Measurements from ENCODE around the gene HOXB6. TPM values are rescaled to one million over a fixed set of nuclear protein-coding genes. Genes with fewer than 3 reads are reported as not detected.

Gene HOXB6
- total RNA-seq, 4 donors from 2014 or later, result 0.54 to 4.2 (median 1.3) TPM

DNA sequence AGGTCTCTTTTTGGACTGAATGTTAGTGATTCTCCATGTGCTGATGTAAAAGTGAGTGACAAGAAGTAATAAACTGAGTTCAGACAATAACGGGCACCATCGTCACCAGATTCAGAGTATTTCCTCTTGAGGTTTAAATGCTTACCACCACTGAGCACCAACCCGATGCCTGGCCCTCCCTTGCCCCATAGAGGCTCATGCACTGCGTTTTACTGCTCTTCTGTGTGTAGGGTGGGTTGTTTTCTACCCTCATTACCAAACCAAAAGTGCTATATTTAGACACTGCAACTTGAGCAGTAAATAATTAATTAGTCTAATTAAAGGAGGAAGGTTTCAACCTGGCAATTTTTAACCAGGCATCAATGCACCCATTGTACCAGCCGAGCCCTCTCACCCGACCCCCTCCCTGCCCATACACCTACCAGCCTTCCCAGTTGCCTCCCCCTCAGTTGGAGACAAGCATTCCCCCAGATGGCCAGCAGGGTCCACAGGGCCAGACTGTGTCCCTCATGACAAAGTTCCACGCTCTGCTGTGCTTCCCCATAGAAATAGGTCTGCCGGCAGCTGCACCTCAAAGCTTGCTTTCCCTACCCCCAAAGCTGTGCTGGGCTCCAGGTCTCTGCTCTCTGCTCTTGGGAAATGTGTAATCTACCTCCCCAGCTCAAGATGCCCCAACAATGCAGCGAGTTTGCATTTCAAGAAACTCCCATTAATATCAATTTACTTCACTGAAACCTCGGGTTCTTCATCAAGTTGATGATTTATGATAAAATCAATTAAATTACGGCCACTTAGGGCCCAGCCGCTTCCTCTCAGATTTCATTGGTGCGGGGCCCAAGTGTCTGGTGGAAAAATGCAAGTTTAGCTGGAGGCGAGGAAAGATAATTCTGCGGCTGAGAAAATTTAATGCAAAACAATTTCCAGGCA lies 42.6 kb downstream of the HOXB6 start:
- TF ChIP-seq POLR2A (IDR thresholded peaks at IDR 0.05), result no peak
- TF ChIP-seq, protein P1, sequence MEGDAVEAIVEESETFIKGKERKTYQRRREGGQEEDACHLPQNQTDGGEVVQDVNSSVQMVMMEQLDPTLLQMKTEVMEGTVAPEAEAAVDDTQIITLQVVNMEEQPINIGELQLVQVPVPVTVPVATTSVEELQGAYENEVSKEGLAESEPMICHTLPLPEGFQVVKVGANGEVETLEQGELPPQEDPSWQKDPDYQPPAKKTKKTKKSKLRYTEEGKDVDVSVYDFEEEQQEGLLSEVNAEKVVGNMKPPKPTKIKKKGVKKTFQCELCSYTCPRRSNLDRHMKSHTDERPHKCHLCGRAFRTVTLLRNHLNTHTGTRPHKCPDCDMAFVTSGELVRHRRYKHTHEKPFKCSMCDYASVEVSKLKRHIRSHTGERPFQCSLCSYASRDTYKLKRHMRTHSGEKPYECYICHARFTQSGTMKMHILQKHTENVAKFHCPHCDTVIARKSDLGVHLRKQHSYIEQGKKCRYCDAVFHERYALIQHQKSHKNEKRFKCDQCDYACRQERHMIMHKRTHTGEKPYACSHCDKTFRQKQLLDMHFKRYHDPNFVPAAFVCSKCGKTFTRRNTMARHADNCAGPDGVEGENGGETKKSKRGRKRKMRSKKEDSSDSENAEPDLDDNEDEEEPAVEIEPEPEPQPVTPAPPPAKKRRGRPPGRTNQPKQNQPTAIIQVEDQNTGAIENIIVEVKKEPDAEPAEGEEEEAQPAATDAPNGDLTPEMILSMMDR (IDR thresholded peaks at IDR 0.05), result no peak
- Histone ChIP-seq H3K27me3 (peaks cover 21% of the 10 kb centered on the region), H3K36me3 (no peaks in the 10 kb centered on the region), H3K4me3 (replicated peaks in 1 of 3) (no peak overlapping the region), H3K27ac (no peak overlapping the region), H3K4me1 (peaks cover 4 to 9% of the 10 kb centered on the region in 2 donors), H3K9me3 (no peaks in the 10 kb centered on the region)
- intact Hi-C loops (cut with DNase I), result no loop called here
- WGBS, 2 donors, result 32 to 34% methylated on average over 15 of the region's 15 CpGs
- no peak for DNase-seq

DNA sequence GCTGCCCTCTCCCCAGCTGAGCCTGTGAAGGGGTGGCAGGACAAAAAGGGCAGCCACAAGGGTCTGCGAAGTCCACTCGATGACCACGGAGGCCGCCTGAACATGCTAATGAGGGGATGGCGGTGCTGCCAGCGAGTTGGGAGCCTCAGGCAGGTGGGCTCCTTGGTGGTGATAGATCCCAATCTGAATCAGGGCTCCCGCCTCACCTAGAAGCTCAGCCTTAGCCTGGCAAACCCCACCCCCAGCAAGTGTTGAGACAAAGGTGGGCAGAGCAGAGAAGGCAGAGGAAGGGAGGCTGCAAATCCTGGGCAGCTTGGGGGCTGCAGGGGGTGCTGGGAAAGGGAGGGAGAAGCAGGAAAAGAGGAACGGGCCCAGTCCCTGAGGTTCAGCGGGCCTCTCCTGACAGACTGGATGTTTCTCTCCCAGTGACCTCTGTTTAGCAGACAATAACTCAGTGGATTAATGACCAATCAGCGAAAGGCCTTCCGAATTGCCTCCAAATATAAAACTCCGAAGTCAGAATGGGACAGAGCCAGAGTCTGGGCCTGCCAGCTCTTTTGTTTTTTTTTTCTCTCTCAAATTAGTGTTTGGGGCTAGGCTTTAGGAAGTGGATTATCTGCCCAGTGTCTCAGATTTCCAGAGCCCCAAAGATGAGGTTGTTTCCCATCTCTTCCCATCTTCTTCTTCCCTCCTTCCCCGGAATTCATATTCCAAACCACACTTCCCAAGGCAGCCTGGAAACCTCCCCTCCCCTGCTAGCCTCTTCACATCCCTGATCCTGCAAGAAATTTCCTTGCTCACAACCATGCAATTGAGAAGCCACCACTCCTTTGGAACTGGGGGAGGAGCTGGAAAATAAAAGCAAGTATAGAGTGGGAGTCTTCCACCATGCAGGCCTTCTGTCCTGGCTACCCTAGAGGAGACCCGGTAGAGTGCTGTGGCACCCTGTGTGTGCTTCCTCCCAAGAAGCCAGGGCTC lies 44.7 kb downstream of the HOXB6 start:
- no peak for DNase-seq
- Histone ChIP-seq H3K9me3 (no peaks in the 10 kb centered on the region), H3K36me3 (no peaks in the 10 kb centered on the region), H3K27me3 (peaks cover 34% of the 10 kb centered on the region), H3K4me1 (peaks cover 4 to 9% of the 10 kb centered on the region in 2 donors), H3K27ac (no peak overlapping the region), H3K4me3 (replicated peaks in 1 of 3) (no peak overlapping the region)
- WGBS, 2 donors, result 36 to 37% methylated on average over 13 to 14 of the region's 14 CpGs
- no peak for TF ChIP-seq POLR2A (IDR thresholded peaks at IDR 0.05)
- TF ChIP-seq, protein P1 (IDR thresholded peaks at IDR 0.05), result no peak
- intact Hi-C loops (cut with DNase I), result no loop called here

DNA sequence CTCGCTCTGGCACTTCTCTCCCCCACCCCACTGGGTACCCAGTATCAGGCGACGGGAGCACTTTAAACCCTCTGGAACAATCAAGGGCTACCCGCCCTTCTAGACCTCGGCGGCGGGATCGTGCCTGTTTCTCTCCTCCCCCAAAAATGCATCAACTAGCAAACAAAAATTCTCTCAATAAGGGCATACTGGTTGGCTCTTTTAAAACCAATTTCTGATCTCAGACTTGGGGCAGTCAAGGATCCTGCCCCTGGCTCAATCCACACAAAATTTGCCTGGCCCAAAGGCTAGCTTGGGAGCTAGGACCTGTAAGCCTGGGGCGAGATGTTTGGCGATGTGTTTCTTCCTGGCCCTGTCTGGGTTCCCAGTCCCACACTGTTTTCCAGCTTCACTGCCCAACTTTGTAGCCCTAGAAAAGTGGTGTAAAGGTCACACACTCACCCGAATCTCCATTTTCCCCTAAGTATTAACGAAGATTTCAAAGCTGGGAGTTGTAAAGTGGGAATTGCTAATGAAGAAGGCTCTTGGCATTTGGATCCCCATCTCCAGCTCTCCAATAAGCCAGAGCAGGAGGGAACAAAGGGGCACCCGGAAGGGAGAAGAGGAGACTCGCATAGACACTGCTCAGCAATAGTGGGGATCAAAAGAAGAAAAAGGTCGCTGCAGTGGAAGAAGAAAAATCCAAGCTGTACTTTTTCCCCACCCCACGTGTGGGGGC lies 45.5 kb downstream of the HOXB6 start:
- Histone ChIP-seq H3K36me3 (no peaks in the 10 kb centered on the region), H3K27ac (no peak overlapping the region), H3K9me3 (no peaks in the 10 kb centered on the region), H3K4me1 (peaks cover under 1 to 5% of the 10 kb centered on the region in 2 donors), H3K4me3 (replicated peaks in 1 of 3) (no peak overlapping the region), H3K27me3 (peaks cover 42% of the 10 kb centered on the region)
- TF ChIP-seq POLR2A (IDR thresholded peaks at IDR 0.05), result no peak
- TF ChIP-seq, protein P1 (IDR thresholded peaks at IDR 0.05), result no peak
- WGBS, 2 donors, result 24 to 37% methylated on average over 16 of the region's 16 CpGs
- no peak for DNase-seq
- intact Hi-C loops (cut with DNase I), result no loop called here

DNA sequence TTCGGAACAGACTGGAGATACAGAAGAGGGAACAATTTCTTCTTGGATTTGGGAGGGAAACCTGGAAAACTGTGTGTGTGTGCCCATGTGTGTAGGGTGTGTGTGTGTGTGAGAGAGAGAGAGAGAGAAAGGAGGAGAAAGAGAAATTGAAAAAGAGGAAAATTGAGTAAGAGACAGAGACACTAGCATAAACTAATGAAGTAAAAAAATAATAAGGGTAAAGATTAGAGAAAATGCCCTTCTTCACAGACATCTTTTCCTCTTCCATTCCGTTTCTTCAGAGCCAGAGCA lies 46.0 kb downstream of the HOXB6 start:
- peaks cover 0 to under 1% of the 10 kb centered on the region in 2 donors for H3K4me1 ChIP-seq
- 25 to 31% methylated on average over 2 of the region's 2 CpGs for WGBS, 2 donors
- H3K4me3 ChIP-seq (replicated peaks in 1 of 3), result no peak overlapping the region
- peaks cover 47% of the 10 kb centered on the region for H3K27me3 ChIP-seq
- no peaks in the 10 kb centered on the region for H3K9me3 ChIP-seq
- intact Hi-C loops (cut with DNase I), result no loop called here
- TF ChIP-seq, protein P1 (IDR thresholded peaks at IDR 0.05), result no peak
- TF ChIP-seq POLR2A (IDR thresholded peaks at IDR 0.05), result no peak
- H3K27ac ChIP-seq, result no peak overlapping the region
- no peaks in the 10 kb centered on the region for H3K36me3 ChIP-seq
- DNase-seq, result no peak

All from thyroid gland (tissue), 4 donors.